ENCODE measurements around the gene UQCC2.
A peak's percentile ranks its signal among the peaks of the same experiment; 100 is the strongest.

UQCC2 gene

GRCh38 chr6:33724102-33725023 is 12.9 kb upstream of the UQCC2 start:
- DNase-seq: no peak

GRCh38 chr6:33723371-33724085 is 12.0 kb upstream of the UQCC2 start:
- no peak for DNase-seq

- DNase-seq: no peak
These were observed 10.7 kb upstream of the UQCC2 start for GRCh38 chr6:33722103-33722623.

GRCh38 chr6:33721508-33721907 is 10.0 kb upstream of the UQCC2 start:
- DNase-seq: no peak

GRCh38 chr6:33720998-33721397 is 9.5 kb upstream of the UQCC2 start:
- DNase-seq: no peak

- no peak for DNase-seq
These were observed 8.0 kb upstream of the UQCC2 start for GRCh38 chr6:33719326-33719987.

GRCh38 chr6:33718713-33719112 is 7.2 kb upstream of the UQCC2 start:
- no peak for DNase-seq

- DNase-seq: peak; percentile 77
These were observed 6.5 kb upstream of the UQCC2 start for GRCh38 chr6:33717934-33718455.

- DNase-seq: no peak
These were observed 5.6 kb upstream of the UQCC2 start for GRCh38 chr6:33716890-33717632.

GRCh38 chr6:33716379-33716778 is 4.9 kb upstream of the UQCC2 start:
- no peak for DNase-seq

- no peak for DNase-seq
These were observed 3.0 kb upstream of the UQCC2 start for GRCh38 chr6:33714385-33715040.

GRCh38 chr6:33713786-33714185 is 2.3 kb upstream of the UQCC2 start:
- DNase-seq: no peak

GRCh38 chr6:33712914-33713313 is 1.4 kb upstream of the UQCC2 start:
- DNase-seq: no peak

- DNase-seq: no peak
These were observed 991 bp downstream of the UQCC2 start for GRCh38 chr6:33710296-33711121.

GRCh38 chr6:33709605-33710295 is 1.8 kb downstream of the UQCC2 start:
- no peak for DNase-seq

GRCh38 chr6:33708516-33709204 is 2.8 kb downstream of the UQCC2 start:
- DNase-seq: no peak

GRCh38 chr6:33707771-33708170 is 3.7 kb downstream of the UQCC2 start:
- DNase-seq: no peak

GRCh38 chr6:33705955-33706725 is 5.4 kb downstream of the UQCC2 start:
- DNase-seq: no peak

Measured in right forelimb (tissue), 1 donor.